Measurements from ENCODE around the gene CREB3L2.

CREB3L2 gene

DNA sequence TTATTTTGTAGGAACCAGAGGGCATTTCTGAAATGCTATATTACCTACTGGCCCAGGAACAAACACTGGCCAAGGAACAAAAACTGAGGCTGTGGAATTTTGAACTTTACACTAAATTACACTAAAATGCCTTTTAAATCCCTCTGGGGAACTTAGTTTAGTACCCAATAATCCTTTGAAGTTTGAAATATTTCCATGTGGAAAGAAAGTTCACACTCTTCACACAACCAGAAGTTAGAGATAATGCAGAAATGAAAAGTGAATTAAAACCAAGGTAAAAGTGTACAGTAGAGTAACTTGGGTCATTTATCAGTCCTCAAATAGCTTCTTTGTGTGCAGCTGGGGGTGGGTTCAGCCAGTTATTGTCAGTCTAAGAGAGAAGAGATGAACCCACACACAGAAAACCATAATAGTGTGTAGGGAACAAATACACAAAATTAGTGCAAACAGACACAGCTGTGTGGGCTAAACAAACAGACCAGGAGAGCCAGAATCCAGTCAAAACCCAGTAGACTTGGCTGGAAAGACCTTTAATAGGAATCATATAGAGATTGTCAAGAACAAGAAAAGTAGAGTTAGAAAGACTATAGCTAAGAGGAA, 108.6 kb downstream of the CREB3L2 start:
- DNase-seq, result no peak

- no peak for DNase-seq
These were observed 110.8 kb downstream of the CREB3L2 start for GRCh38 chr7:137891016-137891655.

- DNase-seq, result peak in 1 of 3 experiments; percentile 12
These were observed 111.4 kb downstream of the CREB3L2 start for GRCh38 chr7:137890449-137890921.

DNA sequence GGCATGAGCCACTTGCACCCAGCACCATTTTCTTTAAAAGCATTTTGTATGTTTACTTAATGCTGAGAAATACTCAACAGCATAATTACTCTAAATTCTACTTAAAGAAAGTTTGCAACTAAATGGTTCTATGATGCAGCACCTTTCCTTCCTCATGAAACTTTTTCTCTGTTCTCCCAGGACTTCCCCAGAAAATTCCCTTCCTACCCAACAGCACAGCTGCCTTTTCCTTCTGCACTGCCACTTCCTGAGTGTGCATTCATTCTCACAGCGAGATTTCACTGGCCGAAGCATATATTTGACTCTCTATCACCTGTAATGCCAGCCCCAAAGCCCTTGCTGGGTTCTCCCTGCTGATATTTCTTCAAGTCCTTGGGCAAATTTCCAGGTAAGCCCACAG, 113.6 kb downstream of the CREB3L2 start:
- no peak for DNase-seq

DNA sequence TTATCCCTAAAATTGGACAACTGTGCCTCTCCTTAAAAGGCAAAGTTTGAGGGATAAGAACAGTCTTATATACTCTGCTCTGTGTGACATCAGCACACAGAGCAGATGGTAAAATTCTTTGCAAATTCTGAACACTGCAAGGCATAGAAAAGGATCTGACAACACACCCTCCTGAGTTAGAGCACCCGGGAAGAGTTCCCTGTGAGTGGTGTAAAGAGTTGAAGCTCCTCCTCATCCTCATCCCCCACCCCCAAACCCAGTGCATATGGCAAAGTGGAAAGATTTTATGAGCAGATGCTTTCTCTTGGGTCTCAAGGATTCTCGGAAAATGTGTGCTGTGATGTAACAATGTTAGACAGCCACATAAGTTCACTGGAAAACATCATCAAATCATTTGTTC, 115.1 kb downstream of the CREB3L2 start:
- DNase-seq, result no peak

DNA sequence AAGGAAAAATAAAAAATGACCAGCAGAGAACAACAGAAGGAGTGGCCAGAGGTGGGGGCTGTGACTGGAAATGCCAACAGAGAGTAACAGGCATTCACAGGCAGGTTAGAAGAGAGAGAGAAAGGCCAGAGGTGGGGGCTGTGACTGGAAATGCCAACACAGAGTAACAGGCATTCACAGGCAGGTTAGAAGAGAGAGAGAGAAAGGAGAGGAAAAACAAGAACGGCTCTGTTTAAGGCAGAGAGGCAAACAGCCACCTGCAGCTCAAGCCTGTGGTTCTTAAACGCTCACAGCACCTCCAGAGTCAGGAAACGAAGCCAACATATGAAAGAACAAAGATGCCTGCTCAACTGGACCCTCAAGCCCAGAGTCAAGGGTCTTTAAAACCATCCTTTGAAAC, 115.6 kb downstream of the CREB3L2 start:
- no peak for DNase-seq

- DNase-seq, result no peak
These were observed 116.2 kb downstream of the CREB3L2 start for GRCh38 chr7:137885678-137886077.

DNA sequence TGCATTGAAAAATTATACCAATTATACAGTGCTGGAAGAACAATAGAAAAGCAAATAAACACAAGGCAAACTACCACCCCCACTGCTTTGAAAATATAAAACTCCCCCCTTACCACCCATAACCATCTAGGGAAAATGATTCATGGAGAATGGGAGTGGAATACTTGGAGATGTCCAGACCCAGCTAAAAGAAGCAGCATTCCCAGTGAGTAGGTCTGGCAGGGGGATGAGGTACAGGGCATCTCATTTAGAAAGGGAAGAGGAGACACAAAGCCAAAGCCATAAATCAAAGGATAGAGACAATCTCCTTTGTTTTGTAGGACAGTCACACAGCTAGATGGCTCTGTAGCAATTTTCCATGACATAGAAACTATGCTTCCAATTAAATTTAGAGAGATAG, 119.1 kb downstream of the CREB3L2 start:
- peak in 1 of 3 experiments; percentile 59 for DNase-seq

GRCh38 chr7:137882261-137882668, 119.6 kb downstream of the CREB3L2 start:
- DNase-seq, result no peak

GRCh38 chr7:137881607-137882260, 120.2 kb downstream of the CREB3L2 start:
- no peak for DNase-seq

- no peak for DNase-seq
These were observed 121.5 kb downstream of the CREB3L2 start for GRCh38 chr7:137880432-137880831.

GRCh38 chr7:137879357-137880158, 122.3 kb downstream of the CREB3L2 start:
- no peak for DNase-seq

- DNase-seq, result no peak
These were observed 123.4 kb downstream of the CREB3L2 start for GRCh38 chr7:137878333-137878961.

DNA sequence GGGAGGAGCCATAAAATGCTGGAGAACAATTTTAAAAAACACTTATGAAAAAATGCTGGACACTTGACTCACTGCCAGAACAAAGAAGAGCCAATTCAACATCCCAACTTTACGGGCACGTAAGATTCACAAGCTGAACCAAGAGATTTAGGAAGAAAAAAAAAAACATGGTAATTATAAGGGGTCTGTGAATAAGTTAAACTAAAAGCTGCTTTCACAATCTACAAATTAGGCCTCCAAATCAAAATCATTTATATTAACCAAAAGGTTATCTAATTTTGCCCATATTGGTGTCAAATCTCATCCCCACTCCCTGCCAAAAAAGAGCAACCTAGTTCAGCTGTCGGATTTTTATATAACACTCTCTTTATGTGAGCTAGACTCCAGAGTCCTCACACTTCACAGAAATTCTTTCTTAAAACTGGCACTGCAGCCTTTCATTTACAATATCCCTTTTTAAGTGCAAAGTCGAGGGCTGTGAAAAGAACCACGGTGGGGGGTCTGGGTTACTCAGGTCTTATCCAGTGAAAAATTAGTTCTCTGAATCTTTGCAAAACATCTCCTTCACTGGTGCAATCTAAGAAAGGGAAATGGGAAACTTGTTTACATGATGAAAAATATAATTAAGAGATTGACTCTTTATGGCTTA, 124.7 kb downstream of the CREB3L2 start:
- peak in 1 of 3 experiments; percentile 28 for DNase-seq

DNA sequence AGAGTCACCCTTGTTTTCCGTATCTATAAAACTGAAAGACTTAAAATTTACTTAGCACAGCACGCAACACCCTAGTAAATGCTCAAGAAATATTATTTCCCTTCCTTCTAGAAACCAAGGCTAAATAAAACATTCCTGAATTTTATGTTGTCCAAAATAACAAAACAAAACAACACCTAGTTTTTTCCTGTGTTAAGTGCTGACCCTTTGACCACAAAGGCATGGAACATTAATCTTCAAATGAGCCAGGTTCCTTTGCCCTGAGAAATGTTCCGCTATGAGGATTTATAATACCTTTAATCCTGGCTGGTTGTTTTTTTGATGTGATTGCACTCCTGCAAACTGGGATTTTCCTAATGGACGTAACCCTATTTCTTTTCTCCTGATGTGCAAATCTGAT, 126.1 kb downstream of the CREB3L2 start:
- no peak for DNase-seq

DNA sequence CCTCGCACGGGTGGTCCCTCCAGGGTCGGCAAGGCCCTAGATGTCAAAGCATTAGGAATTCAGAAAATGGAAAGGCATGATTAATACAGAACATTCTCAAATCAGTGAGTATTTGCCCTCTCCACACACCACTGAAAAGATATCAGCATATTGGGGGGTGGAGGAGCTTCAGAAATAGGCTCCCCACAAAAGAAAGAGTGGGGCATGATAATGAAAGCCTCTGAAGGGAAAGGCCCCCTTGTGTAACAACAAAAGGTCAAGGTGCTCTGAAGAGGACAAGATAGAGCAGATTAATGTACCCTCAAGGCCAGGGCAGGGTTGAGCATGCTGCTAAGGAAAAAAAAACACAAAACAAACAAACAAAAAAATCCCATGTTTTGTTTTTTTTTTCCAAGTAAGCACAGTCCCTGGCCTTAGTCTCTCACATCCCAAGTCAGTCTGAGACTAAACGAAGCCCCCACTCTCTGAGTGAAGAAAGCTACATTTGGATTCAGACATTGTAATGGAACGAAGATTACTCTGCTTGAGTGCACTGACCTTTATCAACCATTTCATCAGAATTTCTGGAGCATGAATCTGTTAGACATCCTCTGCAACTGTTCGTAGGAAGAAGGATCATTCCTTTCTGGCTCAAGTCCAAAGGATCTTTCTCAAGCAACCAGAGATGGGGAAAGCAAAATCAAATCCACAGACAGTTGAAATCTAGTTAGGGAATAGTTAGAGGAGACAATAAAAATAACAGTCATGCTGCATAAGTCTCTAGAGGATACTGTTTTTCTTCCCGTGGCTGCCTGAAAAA, 127.7 kb downstream of the CREB3L2 start:
- no peak for DNase-seq

DNA sequence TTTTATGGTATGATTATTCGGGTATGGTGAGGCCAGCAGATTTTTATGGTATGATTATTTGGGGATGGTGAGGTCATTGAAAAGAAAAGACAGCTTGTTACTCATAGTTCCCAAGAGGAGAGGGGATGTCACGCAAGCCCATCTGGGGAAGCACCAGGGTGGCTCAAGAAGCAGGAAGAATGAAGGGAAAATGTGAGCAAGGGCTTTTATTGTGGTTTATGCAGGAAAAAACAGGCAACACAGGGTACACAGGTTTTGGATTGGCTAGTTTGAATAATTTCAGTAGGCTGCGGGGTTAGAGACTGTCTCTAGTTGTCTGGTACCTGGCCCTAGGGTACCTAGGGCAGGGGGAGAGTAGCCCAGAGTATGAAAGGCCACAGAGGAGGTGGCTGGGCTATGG, 128.4 kb downstream of the CREB3L2 start:
- no peak for DNase-seq

DNA sequence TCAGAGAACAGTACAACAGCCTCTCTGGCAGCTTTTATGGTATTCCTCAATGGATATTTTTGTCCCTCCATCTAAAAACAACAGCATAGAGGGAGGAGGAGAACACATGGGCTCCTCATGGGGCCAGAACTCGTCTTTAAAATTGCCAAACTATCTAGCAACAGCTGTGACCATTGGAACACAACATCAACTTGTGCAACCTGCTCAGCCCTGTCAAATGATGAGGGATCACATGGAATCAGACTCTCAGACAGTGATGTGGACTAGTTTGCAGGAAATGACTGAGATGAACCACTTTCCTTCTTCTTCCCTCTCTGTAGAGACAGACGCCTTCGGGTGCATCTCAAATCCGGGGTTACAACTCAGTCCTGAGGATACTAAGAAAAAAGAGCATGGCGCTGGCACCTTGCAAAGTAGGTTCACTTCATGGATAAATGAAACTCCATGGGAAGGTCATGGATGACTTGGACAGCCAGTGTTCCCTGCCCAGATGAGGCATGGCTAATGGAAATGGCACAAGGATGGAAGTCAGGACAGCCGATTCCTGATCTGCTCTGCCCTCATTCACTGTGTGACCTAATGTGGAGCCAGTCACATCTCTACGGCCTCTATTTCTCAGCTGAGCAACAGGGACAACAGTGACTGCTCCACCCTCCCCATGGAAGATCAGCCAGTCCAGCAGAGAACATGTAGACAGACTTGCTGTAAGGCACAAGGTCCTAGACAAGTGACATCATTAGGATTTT, 130.5 kb downstream of the CREB3L2 start:
- no peak for DNase-seq

GRCh38 chr7:137870684-137871083, 131.2 kb downstream of the CREB3L2 start:
- no peak for DNase-seq

GRCh38 chr7:137870078-137870477, 131.8 kb downstream of the CREB3L2 start:
- no peak for DNase-seq

- no peak for DNase-seq
These were observed 132.6 kb downstream of the CREB3L2 start for GRCh38 chr7:137869260-137869659.

All from NCI-H1417 (cell line).